GM10248 (cell line): ENCODE measurements around the gene KLHDC8A.

Experiments used
- CTCF ChIA-PET: fragments of 300-600 bp; sonication (Branson Sonifier 250); formaldehyde crosslinking; extraction: SDS; loops from one replicate; lab custom pipeline; 2021; ENCODE audit warnings: antibody characterized with exemption; lab: Yijun Ruan, JAX
- POLR2A ChIA-PET: fragments of 350-650 bp; sonication (Branson Sonifier 250); formaldehyde crosslinking; extraction: SDS; loops from one replicate; lab custom pipeline; 2020; ENCODE audit warnings: antibody characterized with exemption; lab: Yijun Ruan, JAX
- DNase-seq: peaks from one replicate; pipeline ENCODE4 v3.0.0; 2012; ENCODE audit errors: extremely low spot score
- CTCF ChIP-seq: IDR thresholded peaks from 2 replicates; pipeline ENCODE4 v1.5.1; 2012; ENCODE audit warnings: mild to moderate bottlenecking, low read depth; ENCODE audit errors: extremely low read depth, missing control alignments, control extremely low read depth

Gene KLHDC8A

DNA sequence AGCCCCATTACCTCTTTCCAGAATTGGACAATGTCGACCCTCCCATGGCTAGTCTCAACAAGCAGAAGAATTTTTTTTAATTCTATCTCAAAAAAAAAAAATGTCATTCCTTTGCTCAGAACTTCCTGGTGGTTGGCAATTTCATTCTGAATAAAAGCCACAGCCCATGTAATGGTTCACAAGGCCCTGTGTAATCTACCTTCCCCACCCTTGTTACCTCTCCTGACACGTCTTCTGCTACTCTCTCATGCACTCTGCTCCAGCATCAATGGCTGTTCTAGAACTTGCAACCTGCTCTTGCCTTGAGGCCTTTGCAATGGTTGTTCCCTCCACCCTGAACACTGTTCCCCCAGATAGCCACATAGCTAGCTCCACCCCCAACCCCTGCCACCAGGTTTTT is 60.6 kb downstream of the KLHDC8A start:
- no peak for DNase-seq
- no peak for TF ChIP-seq CTCF
- POLR2A ChIA-PET: no interaction called here

DNA sequence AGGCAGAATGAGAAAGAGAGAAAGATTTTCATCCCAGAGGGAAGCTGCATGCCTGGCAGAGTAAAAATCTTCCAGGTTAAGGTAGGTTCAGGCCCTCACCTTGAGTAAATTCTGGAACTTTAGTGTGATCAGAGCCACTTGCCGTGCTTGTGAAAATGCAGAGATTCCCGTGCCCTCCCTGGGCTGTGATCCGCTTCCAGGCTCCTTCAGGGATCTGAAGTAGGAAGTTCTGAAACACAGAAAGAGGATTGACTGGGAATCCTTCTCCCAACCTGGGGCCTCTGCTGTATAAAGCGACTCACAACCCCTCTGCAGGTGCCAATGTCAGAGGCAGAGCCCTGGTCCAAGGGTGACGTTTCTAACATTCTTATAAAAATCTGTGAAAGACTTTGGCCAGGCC is 61.8 kb downstream of the KLHDC8A start:
- no peak for TF ChIP-seq CTCF
- POLR2A ChIA-PET: interaction anchor here (0.8 kb wide), 1 partner anchor 9 kb away, joined by 4 read pairs; no protein-coding TSS in a partner anchor
- CTCF ChIA-PET: interaction anchor here (0.8 to 18.1 kb wide), 12 partner anchors 9 to 60 kb away, joined by 3 to 254 read pairs (median 6); partner anchors contain the start of gene NUAK2
- no peak for DNase-seq

More for the DNA sequence above, 60.6 kb downstream of the KLHDC8A start:
- CTCF ChIA-PET: interaction anchor here (0.8 to 18.1 kb wide), 7 partner anchors 11 to 192 kb away, joined by 3 to 254 read pairs (median 4); no protein-coding TSS in a partner anchor

DNA sequence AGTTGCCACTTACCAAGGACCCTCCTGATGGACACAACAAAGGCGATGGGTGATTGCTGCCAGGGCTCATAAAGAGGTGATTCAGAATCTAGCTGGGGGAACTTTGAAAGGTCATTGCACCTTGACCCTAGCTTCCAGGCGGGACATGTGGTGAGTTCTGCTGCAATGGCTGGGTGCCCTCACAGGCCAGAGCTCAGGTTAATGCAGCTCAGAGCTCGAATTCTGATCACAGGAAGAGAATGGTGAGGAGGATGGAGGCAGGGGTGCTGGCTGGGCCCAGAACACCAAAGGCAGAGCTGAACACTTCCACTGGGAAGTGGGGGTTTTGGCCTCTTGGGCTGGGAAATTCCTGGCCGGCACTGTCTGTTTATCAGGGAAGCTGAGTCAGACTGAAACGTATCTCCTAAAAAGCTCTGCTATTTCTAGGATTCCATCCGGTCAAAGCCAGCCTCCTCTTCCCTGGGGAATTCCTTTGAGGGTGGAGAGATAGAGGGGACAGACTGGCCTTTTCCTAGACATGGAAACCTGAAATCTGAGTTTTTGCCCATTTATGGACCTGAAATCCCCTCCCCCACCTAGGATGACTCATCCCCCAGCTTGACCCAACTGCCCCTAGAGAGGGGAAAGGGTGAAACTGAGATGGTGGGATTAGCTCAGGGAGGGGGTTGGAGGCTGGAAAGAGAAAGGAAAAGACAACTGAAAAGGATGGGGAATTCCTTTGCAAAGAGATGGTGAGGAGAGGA is 62.4 kb downstream of the KLHDC8A start:
- DNase-seq: no peak
- ChIA-PET CTCF (interaction anchor here (0.9 to 18.1 kb wide), 12 partner anchors 9 to 60 kb away, joined by 3 to 254 read pairs (median 6); partner anchors contain the start of gene NUAK2), POLR2A (interaction anchor here (0.8 kb wide), 1 partner anchor 9 kb away, joined by 4 read pairs; no protein-coding TSS in a partner anchor)

GRCh38 chr1:205293350-205294074 is 63.2 kb downstream of the KLHDC8A start:
- DNase-seq: no peak
- ChIA-PET CTCF (interaction anchor here (1.0 to 18.1 kb wide), 8 partner anchors 8 to 41 kb away, joined by 3 to 254 read pairs (median 12); partner anchors contain the start of gene NUAK2), POLR2A (no interaction called here)
- no peak for TF ChIP-seq CTCF

More for the DNA sequence above, 62.4 kb downstream of the KLHDC8A start:
- TF ChIP-seq CTCF: no peak

DNA sequence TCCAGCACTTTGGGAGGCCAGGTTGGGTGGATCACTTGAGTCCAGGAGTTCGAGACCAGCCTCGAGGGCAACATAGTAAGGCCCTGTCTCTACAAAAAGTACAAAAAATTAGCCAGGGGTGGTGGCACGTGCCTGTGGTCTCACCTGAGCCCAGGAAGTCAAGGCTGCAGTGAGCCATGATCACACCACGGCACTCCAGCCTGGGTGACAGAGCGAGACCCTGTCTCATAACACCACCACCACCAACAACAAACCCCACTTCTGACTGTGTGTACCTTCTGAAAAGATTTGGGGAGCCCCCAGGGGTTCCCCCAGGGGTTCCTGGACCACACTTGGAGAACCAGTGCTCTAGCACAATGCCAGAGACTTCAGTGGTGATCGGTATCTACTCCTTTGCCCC is 65.1 kb downstream of the KLHDC8A start:
- no peak for DNase-seq
- ChIA-PET CTCF (interaction anchor here (0.8 to 18.1 kb wide), 4 partner anchors 12 to 34 kb away, joined by 4 to 254 read pairs (median 10); no protein-coding TSS in a partner anchor), POLR2A (no interaction called here)
- TF ChIP-seq CTCF: no peak

GRCh38 chr1:205287767-205288559 is 68.8 kb downstream of the KLHDC8A start:
- POLR2A ChIA-PET: interaction anchor here (0.7 to 1.0 kb wide), 3 partner anchors 13 to 1414 kb away, joined by 3 to 5 read pairs (median 3); partner anchors contain the start of gene NUAK2
- peak; percentile 89 for DNase-seq
- CTCF ChIA-PET: interaction anchor here (0.8 to 42.6 kb wide), 7 partner anchors 10 to 66 kb away, joined by 3 to 1591 read pairs (median 5); partner anchors contain the start of gene NUAK2
- TF ChIP-seq CTCF: no peak
